ENCODE results near the gene MAPKAP1. TPM values are rescaled to one million over a fixed set of nuclear protein-coding genes. Genes with fewer than 3 reads are reported as not detected.

MAPKAP1 gene
- total RNA-seq, 2 experiments from 2014 or later: 66.2 to 78.8 TPM

GRCh38 chr9:125527471-125528002 is 179.5 kb downstream of the MAPKAP1 start:
- intact Hi-C loops (cut with micrococcal nuclease; ENCODE audit: unreplicated experiment): no loop called here
- H3K9me3 ChIP-seq (ENCODE audit: low read length): no peaks in the 10 kb centered on the region

GRCh38 chr9:125525921-125526631 is 180.9 kb downstream of the MAPKAP1 start:
- Histone ChIP-seq H3K9me2 (ENCODE audit: insufficient read depth, low read length) (no peaks in the 10 kb centered on the region), H3K9me3 (ENCODE audit: low read length) (no peaks in the 10 kb centered on the region), H3K4me2 (ENCODE audit: low read length) (no peak overlapping the region), H2AFZ (ENCODE audit: low read length) (no peak overlapping the region), H4K20me1 (ENCODE audit: insufficient read depth, low read length) (no peaks in the 10 kb centered on the region), H3K4me1 (ENCODE audit: insufficient read depth, low read length, poor library complexity, severe bottlenecking) (peaks cover 35% of the 10 kb centered on the region), H3K4me3 (ENCODE audit: low read depth, low read length, poor library complexity, severe bottlenecking) (no peak overlapping the region), H3K79me2 (ENCODE audit: insufficient read depth, low read depth, low read length) (no peaks in the 10 kb centered on the region), H3K36me3 (ENCODE audit: insufficient read depth, low read length) (no peaks in the 10 kb centered on the region; the same call in 1 of the 2 replicates), H3K27ac (ENCODE audit: low read depth, low read length, poor library complexity, severe bottlenecking) (no peak overlapping the region)
- DNase-seq (ENCODE audit: low spot score): no peak
- intact Hi-C loops (cut with micrococcal nuclease; ENCODE audit: unreplicated experiment): no loop called here
- BruUV-seq (replicated peaks): no TSS peak
- no peak for TF ChIP-seq CTCF (conservative IDR thresholded peaks at IDR 0.05; ENCODE audit: low read length)
- TF ChIP-seq EZH2phosphoT487 (IDR thresholded peaks at IDR 0.05; ENCODE audit: borderline replicate concordance, low read depth, low read length): no peak
- ChIA-PET POLR2A (no interaction called here), CTCF (ENCODE audit: unreplicated experiment) (no interaction called here)

More at GRCh38 chr9:125527471-125528002, 179.5 kb downstream of the MAPKAP1 start:
- H2AFZ ChIP-seq (ENCODE audit: low read length): no peak overlapping the region
- H3K4me3 ChIP-seq (ENCODE audit: low read depth, low read length, poor library complexity, severe bottlenecking): no peak overlapping the region
- no peaks in the 10 kb centered on the region for H4K20me1 ChIP-seq (ENCODE audit: insufficient read depth, low read length)
- no peaks in the 10 kb centered on the region for H3K36me3 ChIP-seq (ENCODE audit: insufficient read depth, low read length)
- no peaks in the 10 kb centered on the region for H3K9me2 ChIP-seq (ENCODE audit: insufficient read depth, low read length)
- peaks cover 25% of the 10 kb centered on the region for H3K4me1 ChIP-seq (ENCODE audit: insufficient read depth, low read length, poor library complexity, severe bottlenecking)
- no peak overlapping the region for H3K27ac ChIP-seq (ENCODE audit: low read depth, low read length, poor library complexity, severe bottlenecking)
- ChIA-PET CTCF (ENCODE audit: unreplicated experiment) (no interaction called here), POLR2A (no interaction called here)
- DNase-seq (ENCODE audit: low spot score): no peak
- no TSS peak for BruUV-seq (replicated peaks)
- no peak for TF ChIP-seq EZH2phosphoT487 (IDR thresholded peaks at IDR 0.05; ENCODE audit: borderline replicate concordance, low read depth, low read length)
- TF ChIP-seq CTCF (conservative IDR thresholded peaks at IDR 0.05; ENCODE audit: low read length): no peak
- no peaks in the 10 kb centered on the region for H3K79me2 ChIP-seq (ENCODE audit: insufficient read depth, low read depth, low read length)
- H3K4me2 ChIP-seq (ENCODE audit: low read length): no peak overlapping the region
